Gastroesophageal sphincter (tissue), 4 donors: ENCODE results near the gene EMILIN3. TPM values are rescaled to one million over a fixed set of nuclear protein-coding genes. Genes with fewer than 3 reads are reported as not detected.

Experiments
- ATAC-seq: fragments of 150-250 bp; one replicate; pipeline ENCODE4 v1.9.1; 2016; ENCODE audit warnings: mild to moderate bottlenecking, moderate library complexity
- H3K27ac ChIP-seq, 4 donors: fragments of 200-600 bp; sonication (generic) in 3 of 4; 1 replicate in 3 of 4; 2 replicates in 1 of 4; pipeline ENCODE4 v1.5.1; 2016 to 2019
- H3K27me3 ChIP-seq: fragments of 200-600 bp; sonication (generic); one replicate; pipeline ENCODE4 v1.5.1; 2019
- H3K36me3 ChIP-seq, 2 donors: fragments of 200-600 bp; sonication (generic); one replicate each; pipeline ENCODE4 v1.5.1; 2019; ENCODE audit warnings: control low read depth in 1 of 2
- H3K4me1 ChIP-seq, 3 donors: fragments of 200-600 bp; sonication (generic); 1 replicate in 2 of 3; 2 replicates in 1 of 3; pipeline ENCODE4 v1.5.1; 2016 to 2019; ENCODE audit warnings: control low read depth in 2 of 3
- H3K4me3 ChIP-seq, 2 donors: fragments of 200-600 bp; sonication (generic); one replicate each; pipeline ENCODE4 v1.5.1; 2019; ENCODE audit warnings: mild to moderate bottlenecking in 1 of 2, moderate library complexity in 1 of 2
- H3K9me3 ChIP-seq, 3 donors: fragments of 200-600 bp; sonication (generic); one replicate each; pipeline ENCODE4 v1.5.1; 2017 to 2019; ENCODE audit warnings: control low read depth in 2 of 3
- CTCF ChIP-seq, 4 experiments: fragments of 200-600 bp in 2 of 4; fragments of 450-650 bp in 2 of 4; sonication (generic) in 1 of 4; IDR thresholded peaks; one replicate each; pipeline ENCODE4 v1.5.1; 2017 to 2019; ENCODE audit warnings: antibody characterized with exemption in 4 of 4, mild to moderate bottlenecking in 2 of 4, moderate library complexity in 2 of 4
- EP300 ChIP-seq: sonication (generic); formaldehyde crosslinking; IDR thresholded peaks from one replicate; pipeline ENCODE4 v1.6.1; 2017; ENCODE audit warnings: antibody characterized with exemption, mild to moderate bottlenecking
- POLR2A ChIP-seq, 2 donors: fragments of 450-650 bp; IDR thresholded peaks; one replicate each; pipeline ENCODE4 v1.6.1; 2017; ENCODE audit warnings: antibody characterized with exemption in 2 of 2, mild to moderate bottlenecking in 2 of 2, moderate library complexity in 1 of 2
- POLR2AphosphoS5 ChIP-seq: sonication (generic); formaldehyde crosslinking; IDR thresholded peaks from one replicate; pipeline ENCODE4 v1.6.1; 2017; ENCODE audit warnings: antibody characterized with exemption
- WGBS, 2 donors: methylation state at CpG; one replicate each; pipeline ENCODE4 v1.1.5; 2018; ENCODE audit warnings: low coverage in 1 of 2; 5-methylcytosine and 5-hydroxymethylcytosine counted together
- total RNA-seq, 4 donors: library from RNA; depleted of rRNA; stranded (reverse); fragments of >200 nt; gene quantifications; one replicate each; pipeline ENCODE4 v1.1.0, GENCODE V29; 2016

The EMILIN3 gene
- total RNA-seq, 4 donors from 2014 or later = 1.1 to 3.6 (median 2.9) TPM

DNA sequence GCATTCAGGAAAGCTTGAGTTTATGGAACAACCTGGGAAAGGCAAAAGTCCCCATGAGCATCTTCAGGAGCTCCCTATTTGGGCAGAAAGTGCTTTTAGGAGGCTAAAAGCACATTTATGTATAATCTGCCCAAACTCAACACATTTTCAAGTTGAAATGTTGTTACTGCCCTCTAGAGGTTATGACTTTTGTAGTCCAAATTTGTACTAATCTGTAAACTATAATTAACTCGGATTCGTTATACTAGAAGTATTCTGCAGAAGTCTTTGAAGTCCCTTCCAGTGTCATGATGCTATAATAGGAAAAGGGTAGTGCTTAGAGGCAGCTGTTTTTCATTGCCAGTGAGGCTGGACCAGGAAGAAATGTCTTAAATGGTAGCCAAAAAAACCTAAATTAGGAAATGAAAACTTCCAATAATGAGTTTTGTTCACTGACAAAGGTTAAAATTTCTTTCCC is 44.8 kb upstream of the EMILIN3 start:
- TF ChIP-seq EP300 = no peak
- no peak for TF ChIP-seq POLR2A (IDR thresholded peaks at IDR 0.05)
- TF ChIP-seq CTCF (IDR thresholded peaks at IDR 0.05) = peak in 3 of 4 experiments; percentile 46 to 59 (median 54)
- peak; percentile 26 for TF ChIP-seq POLR2AphosphoS5
- 3 to 13% methylated on average over 2 of the region's 2 CpGs for WGBS, 2 donors
- Histone ChIP-seq H3K27ac (peak overlapping the region in 3 of 4 donors; percentile 41 to 52 (median 49)), H3K4me1 (peaks cover 0 to 47% (median 0%) of the 10 kb centered on the region in 3 donors), H3K4me3 (no peak overlapping the region), H3K27me3 (no peaks in the 10 kb centered on the region), H3K9me3 (no peaks in the 10 kb centered on the region), H3K36me3 (peaks cover 0 to 99% of the 10 kb centered on the region in 2 donors)
- ATAC-seq = peak; percentile 39

DNA sequence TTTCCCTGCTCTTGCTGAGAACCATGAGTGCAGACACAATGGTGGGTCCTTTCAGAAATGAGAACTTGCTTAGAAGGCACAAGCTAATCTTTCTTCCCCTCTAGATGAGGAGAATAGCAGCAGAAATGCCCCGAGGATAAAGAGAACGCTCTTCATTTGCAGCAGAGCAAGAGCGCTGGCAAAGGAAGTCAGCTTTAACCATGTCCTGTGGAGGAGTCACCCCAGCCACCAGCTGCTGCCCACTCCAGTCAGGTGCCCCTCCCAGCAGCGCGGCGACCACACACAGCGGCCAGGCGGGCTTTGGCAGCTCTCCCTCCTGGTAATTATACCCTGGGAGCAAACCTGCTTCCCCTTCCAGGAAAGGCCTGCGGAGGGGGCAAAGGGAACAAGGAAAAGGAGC is 42.4 kb upstream of the EMILIN3 start:
- H3K4me3 ChIP-seq = no peak overlapping the region
- no peaks in the 10 kb centered on the region for H3K9me3 ChIP-seq
- H3K4me1 ChIP-seq = peaks cover 0 to 53% (median 0%) of the 10 kb centered on the region in 3 donors
- WGBS, 2 donors = 27 to 60% methylated on average over 2 to 3 of the region's 9 CpGs
- peak overlapping the region in 2 of 4 donors; percentile 11 to 17 for H3K27ac ChIP-seq
- no peak for TF ChIP-seq EP300
- TF ChIP-seq POLR2A (IDR thresholded peaks at IDR 0.05) = no peak
- TF ChIP-seq POLR2AphosphoS5 = no peak
- no peak for TF ChIP-seq CTCF (IDR thresholded peaks at IDR 0.05)
- no peaks in the 10 kb centered on the region for H3K27me3 ChIP-seq
- no peak for ATAC-seq
- peaks cover 0 to 99% of the 10 kb centered on the region in 2 donors for H3K36me3 ChIP-seq

DNA sequence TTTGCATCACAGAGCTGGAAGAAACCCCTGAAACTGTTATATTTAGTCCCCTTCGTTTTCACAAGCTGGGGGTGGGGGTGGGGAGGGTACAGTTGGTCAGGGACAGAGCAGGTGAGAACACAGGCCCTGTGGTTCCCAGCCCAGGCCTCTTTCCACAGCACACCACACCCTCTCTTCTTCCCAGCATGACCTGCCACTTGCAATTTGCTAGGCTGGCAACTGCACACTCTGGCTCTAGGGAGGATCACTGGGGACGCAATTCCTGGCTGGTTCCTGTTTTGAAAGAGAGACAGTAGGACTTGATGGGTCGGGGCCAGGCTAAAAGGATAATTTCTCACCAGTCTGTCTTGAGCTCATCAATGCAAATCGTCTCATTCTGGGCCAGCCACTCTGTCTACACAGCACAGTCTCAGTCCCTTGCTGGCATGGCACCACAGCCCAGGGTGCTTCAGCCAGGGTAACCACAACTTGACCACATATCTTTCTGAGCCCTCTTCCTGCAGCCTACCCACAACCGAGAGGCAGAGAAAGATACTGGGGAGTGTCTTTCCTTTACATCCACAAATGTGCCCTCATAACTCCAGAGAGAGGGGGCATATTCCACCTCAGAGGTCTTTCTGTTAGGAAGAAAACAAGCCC is 41.7 kb upstream of the EMILIN3 start:
- whole genome bisulfite sequencing, 2 donors = 45 to 62% methylated on average over 3 to 4 of the region's 5 CpGs
- H3K36me3 ChIP-seq = peaks cover 0 to 99% of the 10 kb centered on the region in 2 donors

DNA sequence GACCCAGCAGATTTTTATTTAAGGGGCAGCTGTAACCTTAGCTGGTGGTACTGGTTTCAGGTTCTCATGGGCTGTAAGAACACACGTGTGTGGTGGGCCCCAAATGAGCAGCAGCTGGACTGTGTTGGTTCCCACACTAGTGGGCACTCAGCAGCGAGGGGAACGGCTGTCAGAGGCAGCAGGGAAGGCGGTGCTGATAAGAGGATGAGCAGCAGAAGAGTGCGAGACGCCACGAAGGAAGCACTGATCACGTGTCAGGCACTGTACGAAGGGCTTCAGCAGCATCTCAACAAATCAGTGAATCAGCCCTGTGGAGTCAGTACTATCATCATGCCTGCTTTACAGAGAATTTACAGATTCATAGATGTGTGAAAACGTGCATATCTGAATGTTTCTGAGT is 41.0 kb upstream of the EMILIN3 start:
- 54 to 84% methylated on average over 6 to 7 of the region's 10 CpGs for WGBS, 2 donors
- no peaks in the 10 kb centered on the region for H3K9me3 ChIP-seq
- H3K27ac ChIP-seq = no peak overlapping the region
- no peak for ATAC-seq
- H3K4me3 ChIP-seq = no peak overlapping the region
- no peaks in the 10 kb centered on the region for H3K27me3 ChIP-seq
- peaks cover 0 to 53% (median 0%) of the 10 kb centered on the region in 3 donors for H3K4me1 ChIP-seq
- H3K36me3 ChIP-seq = peaks cover 0 to 96% of the 10 kb centered on the region in 2 donors
- TF ChIP-seq EP300 (no peak), CTCF (IDR thresholded peaks at IDR 0.05) (no peak), POLR2A (IDR thresholded peaks at IDR 0.05) (no peak)

More for the DNA sequence above, 41.7 kb upstream of the EMILIN3 start:
- peak overlapping the region in 2 of 4 donors; percentile 11 to 17 for H3K27ac ChIP-seq
- no peak overlapping the region for H3K4me3 ChIP-seq
- H3K4me1 ChIP-seq = peaks cover 0 to 53% (median 0%) of the 10 kb centered on the region in 3 donors
- no peaks in the 10 kb centered on the region for H3K9me3 ChIP-seq
- no peaks in the 10 kb centered on the region for H3K27me3 ChIP-seq
- TF ChIP-seq POLR2AphosphoS5 = no peak
- TF ChIP-seq EP300 = no peak
- TF ChIP-seq POLR2A (IDR thresholded peaks at IDR 0.05) = no peak
- TF ChIP-seq CTCF (IDR thresholded peaks at IDR 0.05) = no peak
- no peak for ATAC-seq
